HK-2 (cell line): Measurements from ENCODE around the gene SLMAP.

ENCODE experiments used
- DNase-seq: peaks from one replicate; pipeline ENCODE4 v3.0.0-alpha.2; 2018; ENCODE audit not compliant: unreplicated experiment

SLMAP gene

DNA sequence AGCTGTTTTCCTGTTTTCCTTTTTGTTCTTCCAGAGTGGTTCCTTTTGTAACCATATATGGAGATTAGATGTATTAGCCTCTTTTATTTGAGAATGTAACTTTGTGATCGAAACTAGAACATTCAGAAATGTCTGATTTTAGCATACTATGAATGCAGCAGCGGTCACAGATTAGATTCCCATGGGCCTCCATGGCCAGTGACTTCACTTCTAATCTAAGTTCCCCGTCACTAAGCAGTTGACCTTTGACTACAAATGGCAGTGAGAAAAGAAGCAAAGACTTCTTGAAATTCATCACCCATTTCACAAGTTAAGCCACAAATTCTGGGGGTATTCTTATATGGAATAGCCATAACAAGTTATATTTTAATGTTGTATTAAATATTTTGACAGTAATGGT is 137.6 kb downstream of the SLMAP start:
- DNase-seq: no peak

DNA sequence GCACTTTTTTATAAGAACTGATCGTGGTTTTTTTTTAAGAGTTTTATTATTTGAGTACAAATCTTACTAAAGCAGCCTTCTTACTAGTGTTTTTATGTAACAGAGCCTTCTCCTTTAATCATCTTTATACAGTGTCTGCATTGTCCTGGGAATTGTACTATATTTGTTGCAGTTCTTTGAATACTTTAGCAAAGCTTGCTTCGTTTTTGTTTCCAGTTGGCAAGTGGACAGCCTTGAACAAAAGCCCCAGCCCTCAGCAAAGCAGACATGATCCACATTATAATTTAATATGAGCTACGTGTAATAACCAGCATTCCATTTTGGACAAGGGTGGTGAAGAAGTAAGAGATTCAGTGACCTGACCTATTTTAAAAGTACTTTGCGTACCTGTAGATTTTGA is 139.9 kb downstream of the SLMAP start:
- no peak for DNase-seq

DNA sequence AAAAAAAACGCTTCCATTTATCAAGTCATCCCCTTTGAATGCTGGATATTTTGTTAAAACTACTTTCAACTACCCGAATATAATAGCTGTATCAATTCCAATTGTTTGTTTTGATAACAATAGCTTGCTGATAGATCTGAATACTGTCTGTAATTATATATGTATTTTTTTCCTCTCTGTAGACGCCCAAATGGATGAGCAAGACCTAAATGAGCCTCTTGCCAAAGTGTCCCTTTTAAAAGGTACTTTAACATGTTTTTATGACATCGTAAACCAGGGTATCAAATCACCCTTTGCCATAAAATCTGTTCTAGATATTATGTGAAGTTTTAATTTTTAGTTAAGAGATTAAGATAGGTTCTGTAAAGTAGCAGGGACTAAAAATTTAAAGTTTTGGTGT is 140.6 kb downstream of the SLMAP start:
- no peak for DNase-seq

DNA sequence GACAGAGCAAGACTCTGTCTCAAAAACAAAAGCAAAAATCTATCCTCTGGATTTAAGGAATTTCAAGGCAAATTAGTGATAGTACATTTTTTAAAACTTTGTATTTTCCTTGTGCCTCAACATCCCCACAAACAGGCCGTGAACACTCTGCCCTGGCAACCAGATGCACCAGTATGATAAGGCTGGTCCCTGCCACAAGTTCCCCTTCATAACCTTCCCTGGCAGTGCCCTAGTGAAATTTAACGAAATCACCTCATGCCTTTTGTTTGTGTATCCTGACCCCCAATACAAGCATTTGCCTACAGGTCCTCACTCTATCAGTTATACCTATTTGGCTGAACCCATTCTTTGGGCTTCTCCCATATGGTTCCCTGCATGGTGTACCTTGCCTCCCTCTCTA is 144.7 kb downstream of the SLMAP start:
- no peak for DNase-seq

DNA sequence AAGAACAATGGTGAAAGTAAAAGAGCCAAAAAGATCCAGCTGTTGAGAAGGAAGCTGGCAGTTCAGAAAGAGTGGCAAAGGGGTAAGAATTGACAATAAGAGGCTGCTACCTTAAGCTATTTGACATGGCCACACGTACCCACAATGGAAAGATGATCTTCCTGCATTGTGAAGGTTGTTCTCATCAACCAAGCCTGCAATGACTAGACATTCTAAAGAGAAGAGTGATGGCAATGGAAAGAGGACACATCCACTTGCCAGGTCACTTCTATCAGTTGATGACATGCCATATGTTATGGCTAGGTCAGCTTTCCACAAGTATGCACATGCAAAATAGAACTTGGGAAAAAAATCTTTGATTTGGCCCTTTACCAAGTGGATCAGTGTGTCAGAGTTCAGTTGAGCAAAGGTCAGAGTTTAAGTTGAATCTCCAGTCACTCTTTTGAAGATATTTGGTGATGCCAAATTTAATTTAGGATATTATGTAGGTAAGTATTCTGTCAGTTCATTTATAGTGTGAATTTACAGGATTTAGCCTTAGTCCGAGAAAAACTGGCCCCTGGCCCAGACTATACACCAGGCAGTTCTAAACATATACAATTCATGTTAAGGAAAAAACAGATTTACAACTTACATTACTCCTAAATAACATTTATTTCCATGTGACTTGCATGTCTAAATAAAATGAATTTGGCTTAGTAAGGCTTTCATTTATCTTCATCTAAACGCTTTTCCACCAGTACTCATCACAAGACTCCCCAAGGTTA is 147.2 kb downstream of the SLMAP start:
- no peak for DNase-seq

DNA sequence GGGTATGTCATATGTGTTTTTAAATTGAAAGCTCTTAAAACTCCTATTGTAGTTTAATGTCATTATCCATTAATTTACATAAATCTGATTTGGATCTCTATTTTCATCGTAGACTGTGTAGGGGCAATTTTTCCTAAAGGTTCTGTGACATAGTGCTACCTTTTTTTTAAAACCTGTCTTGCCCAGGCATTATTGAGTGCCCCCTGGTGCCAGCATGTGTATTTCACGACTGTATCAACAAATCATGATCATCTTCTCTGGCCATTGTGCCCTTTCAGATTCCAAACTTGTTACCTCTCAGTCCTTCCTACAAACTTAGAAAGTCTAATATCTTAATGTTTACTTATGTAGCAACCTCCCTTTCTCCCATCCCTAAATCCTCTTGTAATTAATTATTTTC is 154.9 kb downstream of the SLMAP start:
- peak; percentile 5 for DNase-seq

DNA sequence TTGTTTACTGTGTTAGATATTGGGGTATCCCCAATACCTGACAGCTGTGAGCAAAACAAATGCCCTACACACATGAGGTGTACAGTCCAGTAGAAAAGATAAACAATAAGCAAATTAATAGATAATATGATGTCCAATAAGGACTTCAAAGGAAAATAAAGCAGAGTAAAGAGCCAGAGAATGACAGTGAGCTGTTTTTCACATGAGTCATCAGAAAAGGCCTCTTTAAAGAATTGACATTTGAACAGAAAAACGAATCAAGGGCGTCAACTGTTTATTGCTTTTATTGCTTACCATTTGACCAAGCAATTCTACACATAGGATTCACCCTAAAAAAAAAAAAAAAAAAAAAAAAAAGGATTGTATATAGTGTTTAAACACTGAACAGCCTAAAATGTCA is 155.5 kb downstream of the SLMAP start:
- no peak for DNase-seq

DNA sequence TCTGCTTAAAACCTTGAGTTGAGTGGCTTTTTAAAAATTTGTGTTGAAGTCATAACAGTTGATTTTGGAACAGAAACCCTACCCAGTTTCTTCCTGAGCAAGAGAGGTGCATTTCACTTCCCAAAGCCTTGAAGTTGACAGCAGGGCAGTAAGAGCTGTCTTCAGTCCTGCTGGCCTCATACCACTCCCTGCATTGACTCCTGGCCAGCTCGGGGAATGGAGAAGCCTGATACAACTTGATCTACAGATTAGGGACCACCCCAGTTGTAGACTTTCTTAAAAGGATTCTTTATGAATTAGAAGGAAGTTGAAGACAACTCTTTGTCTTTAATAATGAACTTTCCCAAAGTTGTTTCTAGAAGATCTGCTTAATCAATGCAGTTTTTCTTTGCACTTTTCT is 161.5 kb downstream of the SLMAP start:
- DNase-seq: no peak

DNA sequence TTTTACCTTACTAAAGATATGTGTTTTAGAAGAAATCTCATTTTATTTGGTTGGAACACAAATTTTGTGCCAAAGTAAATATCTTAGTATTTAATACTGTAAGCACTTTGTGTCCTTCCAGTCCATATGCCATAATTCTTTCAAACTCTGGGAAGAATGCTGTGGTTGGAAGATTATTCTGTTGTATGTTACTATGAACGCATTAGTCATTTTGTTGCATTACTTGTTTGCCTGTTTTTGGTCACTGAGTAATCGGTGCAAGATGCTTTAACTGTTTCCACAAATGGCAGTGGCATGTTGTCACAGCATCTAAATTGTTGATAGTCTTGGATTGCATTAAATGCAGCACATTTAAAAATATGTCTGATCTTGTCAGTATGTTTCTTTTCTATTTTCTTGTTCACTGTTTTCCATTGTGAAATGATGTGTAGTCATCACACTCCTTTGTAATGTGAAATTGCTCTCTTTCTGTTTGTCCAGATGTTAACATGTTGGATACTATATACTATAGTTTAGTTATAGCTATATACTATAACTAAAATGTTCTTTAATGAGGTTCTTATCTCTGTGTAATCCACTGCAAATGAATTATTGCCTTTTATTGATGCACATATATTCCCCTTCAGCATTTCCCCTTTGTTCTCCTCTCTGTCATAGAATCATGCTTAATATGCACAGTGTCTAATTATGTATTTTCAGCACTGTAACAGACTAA is 162.2 kb downstream of the SLMAP start:
- no peak for DNase-seq

DNA sequence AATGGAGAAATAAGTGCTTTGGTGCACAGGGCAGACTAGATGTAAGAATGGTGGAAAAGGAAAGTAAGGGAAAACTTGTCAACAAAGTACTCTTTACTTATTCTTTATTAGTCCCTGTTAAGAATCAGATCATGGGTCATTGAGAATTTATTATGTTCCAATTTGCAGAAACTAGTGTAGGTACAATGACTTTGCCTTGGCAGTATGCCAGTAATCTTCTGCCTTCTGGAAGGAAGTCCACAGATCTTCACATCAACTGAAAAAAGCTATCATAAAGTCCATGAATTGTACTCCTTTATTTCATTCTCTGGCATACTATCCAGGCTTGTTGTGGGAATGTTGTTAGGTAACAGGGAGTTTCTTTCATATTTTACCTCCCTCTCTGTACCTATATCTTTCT is 163.9 kb downstream of the SLMAP start:
- no peak for DNase-seq

DNA sequence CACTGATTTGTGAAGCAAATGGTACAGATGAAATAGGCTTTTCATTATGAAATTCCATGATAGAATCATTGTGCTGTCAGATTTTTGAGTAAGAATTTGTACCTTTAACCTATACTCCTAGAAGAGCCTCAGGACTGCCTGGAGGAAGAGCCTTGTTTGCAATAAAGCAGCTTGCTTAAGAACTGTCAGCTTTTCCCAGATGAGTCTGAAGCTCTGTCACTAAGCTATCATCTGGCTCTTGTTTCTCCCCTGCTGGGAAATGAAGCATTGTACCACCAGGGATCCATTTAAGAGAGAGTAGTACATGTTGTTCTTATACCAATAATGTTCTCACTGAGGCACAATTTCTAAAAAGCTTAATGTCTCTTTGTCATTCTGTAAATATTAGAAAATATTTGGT is 167.0 kb downstream of the SLMAP start:
- no peak for DNase-seq

DNA sequence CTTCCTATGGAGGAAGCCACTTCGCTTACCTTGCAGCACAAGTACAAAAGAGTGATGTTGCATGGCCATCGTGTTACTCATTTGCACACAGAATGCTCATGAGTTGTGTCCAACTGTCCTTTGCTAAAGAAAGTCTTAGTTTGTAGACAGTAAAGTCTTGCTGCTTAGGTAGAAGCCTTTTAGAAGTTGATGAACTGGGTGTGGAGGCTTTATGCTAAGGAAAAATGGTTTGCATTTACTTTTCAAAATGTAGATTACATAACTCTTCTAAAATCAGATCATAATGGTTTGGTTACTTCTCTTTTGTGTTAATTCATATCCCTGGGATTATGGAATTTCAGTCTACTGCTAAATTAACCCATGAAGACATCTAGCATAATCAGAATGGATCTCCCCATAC is 167.6 kb downstream of the SLMAP start:
- DNase-seq: no peak

DNA sequence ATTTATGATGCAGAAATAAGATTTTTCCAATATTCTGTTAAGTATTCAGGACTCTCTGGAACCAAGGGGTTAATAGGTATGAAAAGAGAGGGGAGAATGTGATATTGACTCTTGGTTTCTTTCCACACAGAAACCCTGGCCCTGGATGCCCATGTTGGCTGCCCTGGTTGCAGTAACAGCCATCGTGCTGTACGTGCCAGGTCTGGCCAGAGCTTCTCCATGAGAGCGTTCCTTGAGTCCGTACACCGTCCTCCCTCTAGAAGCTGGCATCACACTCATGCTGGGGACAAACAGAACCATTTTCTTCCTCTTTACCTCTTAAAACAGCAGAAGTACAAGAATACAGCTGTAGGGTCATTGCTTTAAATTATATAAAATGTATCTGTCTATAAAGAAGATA is 171.1 kb downstream of the SLMAP start:
- no peak for DNase-seq

DNA sequence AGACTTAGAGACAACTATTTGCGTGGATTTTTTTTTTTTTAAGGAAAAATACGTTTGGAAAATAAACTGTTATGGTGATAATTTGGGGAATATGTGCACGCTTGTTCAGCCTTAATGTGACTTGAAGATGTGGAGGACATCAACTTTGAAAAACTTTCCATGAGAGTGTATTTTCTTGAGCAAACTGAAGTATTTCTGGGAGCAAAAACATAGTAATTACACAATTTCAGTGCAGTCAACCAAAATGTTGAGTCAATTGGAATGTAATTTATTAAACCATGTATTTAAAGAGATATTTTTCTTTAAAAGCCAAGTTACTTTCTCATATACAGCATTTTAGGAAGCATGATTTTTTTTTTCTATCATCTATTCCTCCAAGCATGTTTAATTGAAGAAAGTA is 171.8 kb downstream of the SLMAP start:
- DNase-seq: no peak

DNA sequence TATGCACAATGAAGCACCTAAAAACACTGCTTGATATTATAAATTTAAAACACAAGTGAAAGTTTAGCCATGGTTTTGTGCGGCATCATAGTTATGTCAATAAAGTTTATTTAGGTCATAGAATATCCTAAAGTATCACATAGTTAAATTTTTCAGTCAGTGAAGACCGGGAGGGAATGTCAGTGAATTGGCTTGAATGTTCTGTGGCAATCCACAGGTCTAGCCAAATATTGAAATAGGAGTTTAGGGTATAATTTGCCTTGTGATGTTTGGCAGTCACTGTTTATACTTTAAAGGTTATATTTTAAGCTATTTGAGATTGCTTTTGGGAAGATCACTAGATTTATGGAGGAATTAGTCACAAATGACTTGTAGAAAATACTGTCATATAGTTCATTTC is 172.4 kb downstream of the SLMAP start:
- no peak for DNase-seq

DNA sequence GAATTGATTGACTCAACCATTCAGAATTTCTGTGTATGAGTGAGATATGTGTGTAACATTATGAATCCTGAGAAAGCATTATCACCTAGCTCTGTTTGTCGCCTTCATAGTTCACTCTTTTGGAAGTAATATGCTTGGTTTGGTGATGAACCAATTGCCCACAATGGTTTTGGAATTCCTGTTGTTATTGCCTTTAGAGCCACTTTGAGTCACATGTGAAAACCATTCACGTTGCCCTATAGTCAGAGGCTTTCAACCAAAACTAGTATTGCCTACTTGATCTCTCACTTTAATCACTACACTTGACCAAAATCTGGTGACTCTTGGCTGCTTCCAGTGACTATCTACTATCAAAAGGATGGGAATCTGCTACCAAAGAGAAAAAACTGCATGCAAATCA is 173.9 kb downstream of the SLMAP start:
- DNase-seq: no peak

DNA sequence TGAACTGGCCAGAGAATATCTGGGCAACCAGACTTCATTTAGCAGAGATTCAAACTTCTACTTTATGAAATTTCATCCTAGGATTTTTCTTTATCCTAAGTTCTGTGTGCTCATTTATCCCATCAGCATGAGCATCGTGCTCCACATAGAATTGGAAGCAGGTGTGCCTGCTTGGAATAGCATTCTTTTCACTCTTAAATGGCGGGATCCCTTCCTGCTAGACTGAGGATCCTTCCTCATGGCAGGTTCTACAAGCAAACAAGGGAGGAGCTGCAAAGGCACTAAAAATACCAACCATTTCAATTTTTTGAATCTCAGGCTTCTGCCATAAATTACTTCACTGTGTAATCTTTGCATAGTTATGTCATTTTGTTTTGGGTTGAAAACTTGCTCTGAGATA is 177.5 kb downstream of the SLMAP start:
- DNase-seq: no peak

DNA sequence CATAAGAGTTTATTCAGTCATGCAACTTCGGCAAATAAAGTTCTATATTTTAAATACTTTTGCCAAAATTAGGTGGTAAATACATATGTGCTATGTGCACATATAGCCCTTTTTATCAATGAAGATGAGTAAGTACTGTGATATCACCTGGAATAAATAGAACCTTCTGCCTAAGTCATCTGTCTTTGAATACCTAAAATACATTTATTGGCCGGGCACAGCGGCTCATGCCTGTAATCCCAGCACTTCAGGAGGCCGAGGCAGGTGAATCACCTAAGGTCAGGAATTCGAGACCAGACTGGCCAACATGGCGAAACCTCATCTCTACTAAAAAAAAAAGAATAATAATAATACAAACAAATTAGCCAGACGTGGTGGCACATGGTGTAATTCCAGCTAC is 178.3 kb downstream of the SLMAP start:
- no peak for DNase-seq

DNA sequence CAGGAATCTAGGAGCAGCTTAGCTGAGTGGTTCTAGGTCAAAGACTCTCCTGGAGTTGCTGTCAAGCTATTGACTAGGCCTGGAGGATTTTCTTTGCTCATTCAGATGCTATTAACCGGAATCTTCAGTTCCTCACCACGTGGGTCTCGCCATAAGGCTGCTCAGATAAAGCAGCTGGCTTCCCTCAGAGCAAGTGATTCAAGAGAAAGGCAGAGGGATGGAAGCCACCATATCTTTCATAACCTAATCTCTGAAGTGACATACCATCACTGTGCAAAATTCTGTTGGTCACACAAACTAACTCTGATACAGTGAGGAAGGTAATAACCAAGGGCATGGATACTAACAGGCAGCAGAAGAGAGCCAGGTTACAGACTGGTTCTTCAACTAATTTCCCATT is 179.4 kb downstream of the SLMAP start:
- no peak for DNase-seq

DNA sequence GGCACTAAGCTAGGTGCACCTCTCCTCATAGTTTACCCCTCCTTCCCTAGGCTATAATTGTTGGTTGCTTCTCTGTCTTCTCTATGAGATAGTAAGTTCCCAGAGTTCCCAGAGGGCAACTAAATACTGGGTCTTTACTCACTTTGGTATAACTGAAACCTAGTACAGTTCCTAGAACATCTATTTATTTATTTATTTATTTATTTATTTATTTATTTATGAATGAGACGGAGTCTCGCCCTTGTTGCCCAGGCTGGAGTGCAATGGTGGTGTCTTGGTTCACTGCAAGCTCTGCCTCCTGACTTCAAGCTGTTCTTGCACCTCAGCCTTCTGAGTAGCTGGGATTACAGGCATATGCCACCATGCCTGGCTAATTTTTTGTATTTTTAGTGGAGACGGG is 181.0 kb downstream of the SLMAP start:
- DNase-seq: no peak

DNA sequence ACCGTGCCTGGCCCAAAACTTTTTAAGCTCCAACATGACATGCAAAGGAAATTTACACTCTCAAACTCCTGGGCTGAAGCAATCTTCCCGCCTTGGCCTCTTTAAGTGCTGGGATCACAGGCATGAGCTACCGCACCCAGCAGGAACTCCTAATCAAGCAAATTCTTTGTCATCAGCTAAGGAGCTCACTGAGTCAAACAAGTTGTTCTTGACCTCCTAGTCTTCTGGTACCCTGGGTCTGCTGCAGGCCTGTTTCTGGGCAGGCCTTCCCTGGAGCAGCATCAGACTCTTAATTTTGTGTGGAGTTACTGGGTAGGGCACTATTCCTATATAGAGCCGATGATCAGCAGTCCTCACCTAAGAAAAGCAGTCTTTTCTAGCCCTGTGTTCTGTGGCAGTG is 183.7 kb downstream of the SLMAP start:
- no peak for DNase-seq

DNA sequence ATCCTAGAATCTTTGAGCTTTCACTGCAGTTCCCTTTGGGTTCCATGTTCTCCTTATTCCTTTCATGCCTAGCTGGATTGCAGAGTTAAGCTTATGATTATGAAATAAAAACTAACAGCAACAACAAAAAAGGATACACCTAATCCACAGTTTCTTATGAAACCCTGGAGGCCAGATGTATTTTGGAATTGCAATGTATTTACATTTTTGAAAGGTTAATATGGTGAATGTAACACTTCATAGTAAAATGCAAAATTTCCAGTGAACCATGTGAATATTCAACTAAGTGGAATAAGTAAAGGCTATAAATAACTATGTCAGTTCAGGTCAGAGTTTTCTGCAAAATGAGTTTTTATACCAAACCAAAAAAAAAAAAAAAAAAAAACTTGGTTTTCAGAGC is 186.3 kb downstream of the SLMAP start:
- no peak for DNase-seq

DNA sequence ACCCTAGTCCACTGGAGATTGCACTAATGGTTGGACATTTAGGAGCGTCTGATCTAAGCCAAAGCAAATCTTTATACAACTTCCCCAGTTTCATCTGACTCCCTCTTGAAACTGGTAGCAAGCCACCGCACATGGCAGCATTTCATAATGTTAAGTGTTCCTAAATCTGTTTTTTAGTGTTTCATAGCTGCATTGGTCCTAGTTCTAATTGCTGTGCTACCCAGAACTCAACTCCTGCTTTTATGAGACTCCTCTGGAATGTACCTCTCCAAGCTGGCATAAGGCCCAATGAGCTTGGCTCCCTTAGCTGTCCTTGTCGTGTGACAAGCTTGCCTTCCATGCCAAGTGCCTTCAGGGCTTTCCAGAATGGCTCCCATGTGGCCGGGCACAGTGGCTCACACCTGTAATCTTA is 186.8 kb downstream of the SLMAP start:
- DNase-seq: no peak
